IgD-negative memory B cell (primary cell): ENCODE measurements around the gene ANTKMT. TPM values are rescaled to one million over a fixed set of nuclear protein-coding genes. Genes with fewer than 3 reads are reported as not detected.

Source experiments
- H3K27ac Mint-ChIP-seq, 3 donors: one replicate each; pipeline ENCODE4 v1.8.0; 2020 to 2022; ENCODE audit warnings: mild to moderate bottlenecking in 3 of 3, mixed read lengths in 3 of 3, moderate library complexity in 1 of 3
- H3K27me3 Mint-ChIP-seq: one replicate; pipeline ENCODE4 v1.8.0; 2021; ENCODE audit warnings: mixed read lengths
- H3K36me3 Mint-ChIP-seq: one replicate; pipeline ENCODE4 v1.8.0; 2020; ENCODE audit warnings: mild to moderate bottlenecking, mixed read lengths
- H3K4me1 Mint-ChIP-seq, 3 donors: one replicate each; pipeline ENCODE4 v1.8.0; 2020 to 2022; ENCODE audit warnings: mixed read lengths in 3 of 3, mild to moderate bottlenecking in 1 of 3
- H3K4me3 Mint-ChIP-seq, 4 donors: one replicate each; pipeline ENCODE4 v1.8.0; 2020 to 2022; ENCODE audit warnings: mild to moderate bottlenecking in 4 of 4, mixed read lengths in 4 of 4, moderate library complexity in 3 of 4
- H3K9me3 Mint-ChIP-seq, 3 donors: one replicate each; pipeline ENCODE4 v1.8.0; 2020 to 2021; ENCODE audit warnings: mixed read lengths in 3 of 3, mild to moderate bottlenecking in 1 of 3
- polyA plus RNA-seq: library from polyadenylated mRNA; unstranded; fragments of 300-500 nt; fragmentation: Illumina TruSeq; gene quantifications from one replicate; pipeline ENCODE4 v1.2.3, GENCODE V29; 2021

Gene ANTKMT
- polyA plus RNA-seq, 1 donor from 2014 or later, result 84.7 TPM

DNA sequence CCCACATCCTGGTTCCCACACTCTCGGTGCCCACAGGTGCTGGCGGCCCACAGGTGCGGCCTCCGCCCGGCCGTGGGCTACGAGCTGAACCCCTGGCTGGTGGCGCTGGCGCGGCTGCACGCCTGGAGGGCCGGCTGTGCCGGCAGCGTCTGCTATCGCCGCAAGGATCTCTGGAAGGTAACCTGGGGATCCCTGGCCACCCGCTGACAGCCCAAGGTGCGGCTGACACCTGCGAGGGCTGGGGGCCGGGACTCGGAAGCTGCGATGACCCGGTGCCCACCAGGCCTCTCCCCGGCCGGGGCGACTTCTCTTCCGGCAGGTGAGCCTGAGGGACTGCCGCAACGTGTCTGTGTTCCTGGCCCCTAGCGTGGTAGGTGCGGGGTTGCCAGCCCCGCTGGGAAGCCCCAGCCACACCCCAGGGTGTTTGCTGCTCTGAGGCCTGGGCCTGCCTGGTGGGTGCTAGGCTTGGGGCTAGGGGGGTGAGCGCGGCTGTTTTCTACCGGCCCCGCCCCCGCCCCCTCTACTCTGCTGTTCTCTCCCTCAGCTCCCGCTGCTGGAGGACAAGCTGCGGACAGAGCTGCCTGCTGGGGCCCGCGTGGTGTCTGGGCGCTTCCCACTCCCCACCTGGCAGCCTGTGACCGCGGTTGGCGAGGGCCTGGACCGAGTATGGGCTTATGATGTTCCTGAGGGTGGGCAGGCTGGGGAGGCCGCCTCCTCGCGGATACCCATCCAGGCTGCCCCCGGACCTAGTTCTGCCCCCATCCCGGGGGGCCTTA lies 1.0 kb downstream of the ANTKMT start:
- Mint-ChIP-seq H3K27ac (peak overlapping the region in 2 of 3 donors; percentile 63 to 98), H3K4me3 (peak overlapping the region; percentile 30 to 81 (median 55)), H3K27me3 (no peaks in the 10 kb centered on the region), H3K4me1 (peaks cover 6 to 10% (median 6%) of the 10 kb centered on the region in 3 donors), H3K9me3 (no peaks in the 10 kb centered on the region), H3K36me3 (no peaks in the 10 kb centered on the region)

DNA sequence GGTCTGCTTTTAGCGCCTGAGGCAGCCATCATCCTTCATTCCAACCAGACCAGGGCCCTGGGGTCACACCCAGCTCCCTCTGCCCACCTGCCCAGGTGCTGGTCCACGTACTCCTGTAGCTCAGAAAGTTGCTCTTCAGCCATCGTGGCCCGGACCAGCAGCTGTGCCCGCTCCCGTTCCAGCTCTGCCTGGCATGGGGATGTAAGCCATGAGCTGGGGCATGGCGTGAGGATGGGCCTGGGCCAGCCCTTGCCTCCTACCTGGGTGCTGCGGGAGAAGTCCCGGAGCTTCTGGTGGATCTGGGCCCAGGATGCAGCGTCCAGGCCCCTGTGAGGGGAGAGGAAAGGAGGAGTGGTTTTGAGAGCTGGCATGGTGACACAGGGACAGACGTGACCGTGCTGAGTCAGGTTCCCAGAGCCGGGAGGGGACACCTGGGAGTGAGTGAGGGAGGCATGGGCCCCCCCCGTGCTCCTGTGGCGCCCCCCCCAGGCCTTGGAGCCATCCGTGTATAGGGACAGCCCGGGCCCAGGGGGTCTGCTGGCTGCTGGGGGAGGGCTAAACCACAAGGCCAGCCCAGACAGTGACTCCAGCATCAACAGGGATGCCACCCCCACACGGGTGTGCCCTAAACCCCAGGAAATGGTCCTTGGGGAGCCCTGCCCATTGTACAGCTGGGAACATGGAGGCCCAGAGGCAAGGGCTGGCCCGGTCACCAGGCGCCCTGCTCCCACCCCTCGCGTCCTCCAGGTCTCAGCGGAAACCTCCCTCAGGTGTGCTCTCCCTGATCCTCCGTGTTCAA lies 2.1 kb downstream of the ANTKMT start:
- H3K4me1 Mint-ChIP-seq, result peaks cover 6 to 10% (median 6%) of the 10 kb centered on the region in 3 donors
- no peaks in the 10 kb centered on the region for H3K27me3 Mint-ChIP-seq
- H3K4me3 Mint-ChIP-seq, result peak overlapping the region in 3 of 4 donors; percentile 45 to 81 (median 78)
- H3K36me3 Mint-ChIP-seq, result no peaks in the 10 kb centered on the region
- H3K9me3 Mint-ChIP-seq, result no peaks in the 10 kb centered on the region
- H3K27ac Mint-ChIP-seq, result peak overlapping the region; percentile 25 to 98 (median 59)

DNA sequence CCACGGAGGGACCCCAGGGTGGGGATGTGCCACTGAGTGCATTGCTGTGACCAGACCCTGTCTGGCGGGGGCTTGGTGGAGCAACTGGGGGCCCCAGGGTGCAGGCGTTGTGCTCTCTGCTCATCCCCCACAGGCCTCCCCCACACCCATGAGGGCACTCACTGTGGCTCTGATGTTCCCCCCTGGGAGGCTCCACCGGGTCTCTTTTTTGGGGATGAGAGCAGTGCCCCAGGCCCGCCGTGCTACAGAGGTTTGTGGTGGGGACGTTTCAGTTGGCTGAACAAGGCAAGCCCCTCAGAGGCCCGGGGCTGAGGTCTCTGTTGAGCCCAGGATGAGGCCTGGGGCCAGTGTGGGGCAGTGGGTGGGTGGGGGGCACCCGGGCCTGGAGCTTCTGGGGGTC lies 2.7 kb downstream of the ANTKMT start:
- H3K4me1 Mint-ChIP-seq, result peaks cover 6 to 10% (median 6%) of the 10 kb centered on the region in 3 donors
- H3K4me3 Mint-ChIP-seq, result peak overlapping the region in 2 of 4 donors; percentile 32 to 40
- H3K36me3 Mint-ChIP-seq, result no peaks in the 10 kb centered on the region
- peak overlapping the region in 1 of 3 donors; percentile 98 for H3K27ac Mint-ChIP-seq
- no peaks in the 10 kb centered on the region for H3K9me3 Mint-ChIP-seq
- no peaks in the 10 kb centered on the region for H3K27me3 Mint-ChIP-seq

DNA sequence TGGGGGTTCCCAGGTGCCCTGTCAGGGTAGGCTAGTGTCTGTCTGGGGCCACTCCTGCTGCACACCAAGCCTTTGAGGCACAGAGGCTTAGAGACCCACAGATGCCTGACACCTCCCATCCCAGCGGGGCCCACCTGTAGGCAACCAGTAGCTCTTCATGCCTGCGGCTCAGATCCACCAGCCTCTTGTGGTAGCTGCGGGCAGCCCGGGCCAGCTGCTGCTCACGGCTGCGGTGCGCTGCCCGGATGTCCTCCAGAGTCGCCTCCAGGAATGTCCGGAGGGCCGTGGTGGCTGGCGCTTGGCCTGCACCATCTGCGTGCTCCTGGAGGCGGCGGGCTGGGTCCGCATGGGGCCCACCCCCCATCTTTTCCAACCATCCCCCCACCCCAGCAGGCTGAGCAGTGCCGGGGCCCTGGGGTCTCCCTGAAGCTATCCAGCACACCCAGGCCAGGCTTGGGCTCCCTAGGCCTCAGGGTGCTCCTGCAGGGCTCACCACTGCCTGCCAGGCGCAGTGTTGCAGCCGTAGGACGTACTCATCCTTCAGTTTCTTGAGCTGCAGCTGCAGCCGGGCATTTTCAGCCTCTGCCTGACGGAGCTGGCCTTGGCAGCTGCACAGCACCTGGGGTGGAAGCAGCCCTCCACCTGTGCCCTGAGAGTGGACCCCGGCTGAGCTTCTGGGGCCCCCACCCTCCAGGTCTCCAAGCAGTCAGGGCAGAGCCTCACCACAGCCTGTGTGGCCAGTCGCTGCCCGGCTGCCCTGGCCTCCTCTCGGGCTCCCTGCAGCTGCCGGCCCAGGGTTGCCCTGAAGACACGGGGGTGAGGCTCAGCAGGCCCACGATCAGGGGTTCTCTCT lies 3.5 kb downstream of the ANTKMT start:
- Mint-ChIP-seq H3K4me3 (peak overlapping the region in 1 of 4 donors; percentile 40), H3K9me3 (no peaks in the 10 kb centered on the region), H3K27me3 (no peaks in the 10 kb centered on the region), H3K36me3 (no peaks in the 10 kb centered on the region), H3K27ac (peak overlapping the region in 2 of 3 donors; percentile 63 to 98), H3K4me1 (peaks cover 5 to 8% (median 6%) of the 10 kb centered on the region in 3 donors)

DNA sequence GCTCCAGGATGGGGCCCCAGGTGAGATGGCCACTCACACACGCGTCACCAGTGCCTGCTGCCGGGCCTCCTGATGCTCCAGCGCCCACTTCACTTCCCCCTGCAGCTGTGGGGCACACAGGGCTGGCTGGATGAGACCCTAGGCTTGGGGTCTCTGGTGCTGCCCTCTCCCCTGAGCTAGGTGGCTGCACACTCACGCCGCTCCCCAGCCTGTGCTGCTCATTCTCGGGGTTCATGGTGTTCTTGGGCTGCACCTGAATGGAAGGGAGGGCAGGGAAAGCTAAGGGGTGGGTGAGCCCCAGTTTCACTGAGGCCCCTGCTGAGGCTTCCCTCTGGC lies 4.1 kb downstream of the ANTKMT start:
- H3K4me3 Mint-ChIP-seq, result peak overlapping the region in 1 of 4 donors; percentile 97
- no peaks in the 10 kb centered on the region for H3K9me3 Mint-ChIP-seq
- peaks cover 3 to 6% (median 4%) of the 10 kb centered on the region in 3 donors for H3K4me1 Mint-ChIP-seq
- peak overlapping the region in 1 of 3 donors; percentile 98 for H3K27ac Mint-ChIP-seq
- H3K36me3 Mint-ChIP-seq, result no peaks in the 10 kb centered on the region
- no peaks in the 10 kb centered on the region for H3K27me3 Mint-ChIP-seq

DNA sequence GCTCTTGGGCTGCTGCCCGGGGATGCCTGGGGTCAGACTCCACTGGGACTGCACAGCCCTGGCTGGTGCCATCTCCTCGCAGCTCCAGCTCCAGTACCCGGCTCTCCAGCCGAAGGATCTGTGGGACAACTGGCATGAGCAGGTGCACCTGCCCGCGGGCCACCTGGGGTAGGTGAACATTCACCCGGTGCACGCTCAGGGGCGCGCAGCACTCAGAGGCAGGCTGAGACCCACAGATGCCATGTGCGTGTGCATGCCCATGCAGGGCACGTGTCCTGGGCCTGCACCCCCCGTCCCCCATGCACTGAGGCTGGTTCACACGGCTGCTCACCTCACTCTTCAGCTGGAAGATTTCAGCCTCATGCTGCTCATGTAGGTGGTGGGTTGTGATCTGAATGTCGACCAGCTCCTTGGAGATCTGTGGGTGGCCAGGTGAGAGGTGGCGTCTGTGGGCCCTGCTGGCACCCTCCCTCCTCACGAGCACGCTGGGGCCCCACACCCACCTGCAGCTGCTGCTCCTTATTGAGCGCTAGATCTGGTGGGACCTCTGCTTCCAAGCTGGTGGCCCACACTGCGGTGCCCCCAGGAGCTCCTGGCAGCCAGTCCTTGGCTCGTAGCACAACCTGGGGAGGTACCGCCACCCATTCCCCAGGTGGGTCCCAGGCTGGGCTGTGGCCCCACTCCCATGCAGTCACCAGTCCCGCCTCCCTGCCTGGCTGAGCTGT lies 4.7 kb downstream of the ANTKMT start:
- Mint-ChIP-seq H3K27me3 (no peaks in the 10 kb centered on the region), H3K4me3 (peak overlapping the region in 3 of 4 donors; percentile 41 to 97 (median 60)), H3K36me3 (no peaks in the 10 kb centered on the region), H3K9me3 (no peaks in the 10 kb centered on the region), H3K4me1 (peaks cover 0 to 2% (median 0%) of the 10 kb centered on the region in 3 donors), H3K27ac (peak overlapping the region in 2 of 3 donors; percentile 73 to 98)

DNA sequence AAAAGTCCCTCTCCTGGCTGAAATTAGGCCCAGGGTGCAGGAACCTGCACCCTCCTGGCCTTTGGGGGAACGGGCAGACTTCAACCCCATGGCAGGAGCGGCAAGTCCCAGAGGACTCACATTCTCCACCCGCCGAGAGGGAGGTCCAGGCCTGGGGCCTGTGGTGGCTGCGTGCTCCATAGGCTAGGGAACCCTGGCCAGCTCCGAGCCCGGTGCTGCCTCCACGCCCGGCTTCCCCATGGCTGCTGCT lies 5.2 kb downstream of the ANTKMT start:
- Mint-ChIP-seq H3K4me1 (peaks cover 0 to 2% (median 0%) of the 10 kb centered on the region in 3 donors), H3K9me3 (no peaks in the 10 kb centered on the region), H3K27me3 (no peaks in the 10 kb centered on the region), H3K36me3 (no peaks in the 10 kb centered on the region), H3K4me3 (peak overlapping the region in 3 of 4 donors; percentile 79 to 97 (median 85)), H3K27ac (peak overlapping the region in 2 of 3 donors; percentile 91 to 98)

DNA sequence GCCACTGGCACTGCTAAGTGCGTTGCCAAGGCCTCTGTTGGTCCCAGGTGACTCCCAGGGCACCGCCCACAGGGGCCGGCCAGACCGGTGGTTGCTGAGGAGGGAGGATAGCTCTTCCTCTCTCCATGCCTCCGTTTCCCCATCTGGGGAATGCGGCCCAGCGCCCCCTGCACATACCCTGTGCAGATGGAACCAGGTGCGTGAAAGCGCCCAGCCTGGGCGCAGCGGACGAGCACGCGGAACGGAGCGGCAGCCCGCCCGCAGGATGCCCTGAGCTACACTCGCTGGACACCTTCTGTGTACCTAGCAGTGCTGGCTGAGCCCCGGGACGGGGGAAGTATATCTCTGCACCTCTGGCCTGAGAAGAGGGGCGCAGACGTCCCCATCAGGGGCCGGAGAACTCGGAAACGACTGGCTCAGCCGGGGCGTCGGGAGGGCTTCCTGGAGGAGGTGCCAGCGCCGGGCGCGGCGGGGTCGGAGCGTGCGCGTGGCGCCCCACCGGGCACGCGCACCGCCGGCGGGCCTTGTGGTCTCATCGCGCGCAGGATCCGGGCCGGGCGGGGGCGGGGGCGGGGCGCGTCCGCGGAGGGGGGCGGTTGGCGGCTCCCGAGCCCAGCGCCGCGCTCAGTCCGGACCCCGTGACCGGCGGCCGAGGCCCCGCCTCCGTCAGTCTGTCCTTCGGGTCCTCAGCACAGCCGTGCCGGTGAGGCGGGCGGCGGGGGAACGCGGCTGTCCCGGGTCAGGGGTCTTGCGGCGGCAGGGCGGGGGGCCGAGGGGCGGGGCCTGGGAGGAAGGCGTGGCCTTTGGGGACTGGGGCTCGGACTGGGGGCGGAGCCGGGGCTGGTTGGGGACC lies 5.7 kb downstream of the ANTKMT start, which contains the start of the genes CCDC78 and HAGHL:
TSS of gene CCDC78 (minus strand) at position 6 of the 853 bp plus-strand sequence. CDS start 76 bp downstream, outside the sequence.
TSS of gene HAGHL (plus strand) at position 669 of the 853 bp plus-strand sequence. CDS start 404 bp downstream, outside the sequence.
- peak within 1 kb of the TSS; percentile 79 to 97 (median 90) for H3K4me3 Mint-ChIP-seq
- H3K27me3 Mint-ChIP-seq, result no peaks in the 10 kb centered on the region
- H3K9me3 Mint-ChIP-seq, result no peaks in the 10 kb centered on the region
- peak within 1 kb of the TSS; percentile 78 to 98 (median 91) for H3K27ac Mint-ChIP-seq
- H3K36me3 Mint-ChIP-seq, result no peaks in the 10 kb centered on the region
- H3K4me1 Mint-ChIP-seq, result peaks cover 0 to 2% (median 0%) of the 10 kb centered on the region in 3 donors

DNA sequence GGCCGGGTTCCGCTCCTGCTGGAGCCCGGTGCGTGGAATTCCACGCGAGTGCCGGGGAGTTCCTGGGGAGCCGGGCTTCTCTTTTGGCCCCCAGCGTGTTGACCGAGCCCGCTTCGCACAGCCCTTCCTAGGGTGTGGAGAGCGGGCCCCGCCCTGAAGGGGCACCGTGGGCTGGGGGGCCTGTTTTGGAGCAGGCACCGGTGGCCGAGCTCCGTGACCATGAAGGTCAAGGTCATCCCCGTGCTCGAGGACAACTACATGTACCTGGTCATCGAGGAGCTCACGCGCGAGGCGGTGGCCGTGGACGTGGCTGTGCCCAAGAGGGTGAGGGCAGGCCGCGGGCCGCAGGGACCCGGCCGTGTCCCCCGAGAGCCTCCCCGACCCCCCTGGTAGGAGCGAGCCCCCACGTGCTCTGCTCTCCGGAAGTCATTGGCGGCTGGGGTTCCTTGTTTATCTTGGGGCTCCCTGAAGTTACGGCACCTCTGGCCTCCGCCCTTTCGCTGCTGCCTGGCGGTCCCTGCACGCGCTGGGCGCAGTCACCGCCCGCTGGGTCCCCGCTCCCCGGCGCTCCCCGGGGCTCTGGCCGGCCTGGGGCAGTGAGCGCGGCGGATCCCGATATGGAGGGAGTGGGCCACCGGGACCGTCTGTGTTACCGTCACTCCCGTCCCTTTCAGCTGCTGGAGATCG lies 6.5 kb downstream of the ANTKMT start:
- Mint-ChIP-seq H3K27ac (peak overlapping the region in 2 of 3 donors; percentile 39 to 71), H3K9me3 (no peaks in the 10 kb centered on the region), H3K4me3 (peak overlapping the region; percentile 63 to 76 (median 68))

DNA sequence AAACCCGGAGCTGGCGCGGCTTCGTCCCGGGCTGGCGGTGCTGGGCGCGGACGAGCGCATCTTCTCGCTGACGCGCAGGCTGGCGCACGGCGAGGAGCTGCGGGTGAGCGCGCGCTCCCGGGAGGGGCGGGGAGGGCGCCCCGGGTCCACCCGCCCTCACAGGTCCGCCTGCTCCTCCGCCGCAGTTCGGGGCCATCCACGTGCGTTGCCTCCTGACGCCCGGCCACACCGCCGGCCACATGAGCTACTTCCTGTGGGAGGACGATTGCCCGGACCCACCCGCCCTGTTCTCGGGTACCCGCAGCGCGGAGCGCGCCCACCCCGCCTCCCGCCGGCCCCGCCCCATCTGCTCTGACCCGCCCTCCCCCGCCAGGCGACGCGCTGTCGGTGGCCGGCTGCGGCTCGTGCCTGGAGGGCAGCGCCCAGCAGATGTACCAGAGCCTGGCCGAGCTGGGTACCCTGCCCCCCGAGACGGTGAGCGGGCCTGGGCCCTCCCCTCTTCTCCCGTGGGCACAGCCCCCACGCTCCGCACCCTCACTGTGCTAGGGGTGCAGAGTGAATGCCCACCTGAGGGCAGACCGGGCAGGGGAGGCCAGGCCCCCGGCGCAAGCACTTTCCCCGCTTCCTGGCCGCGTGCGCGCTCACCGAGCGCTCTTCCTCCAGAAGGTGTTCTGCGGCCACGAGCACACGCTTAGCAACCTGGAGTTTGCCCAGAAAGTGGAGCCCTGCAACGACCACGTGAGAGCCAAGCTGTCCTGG lies 7.4 kb downstream of the ANTKMT start:
- Mint-ChIP-seq H3K4me3 (peak overlapping the region in 3 of 4 donors; percentile 9 to 67 (median 57)), H3K36me3 (no peaks in the 10 kb centered on the region), H3K27ac (peak overlapping the region in 2 of 3 donors; percentile 59 to 71), H3K27me3 (no peaks in the 10 kb centered on the region), H3K4me1 (peaks cover 0 to 2% (median 0%) of the 10 kb centered on the region in 3 donors), H3K9me3 (no peaks in the 10 kb centered on the region)

More for the DNA sequence above, 6.5 kb downstream of the ANTKMT start:
- Mint-ChIP-seq H3K27me3 (no peaks in the 10 kb centered on the region), H3K4me1 (peaks cover 0 to 2% (median 0%) of the 10 kb centered on the region in 3 donors), H3K36me3 (no peaks in the 10 kb centered on the region)

DNA sequence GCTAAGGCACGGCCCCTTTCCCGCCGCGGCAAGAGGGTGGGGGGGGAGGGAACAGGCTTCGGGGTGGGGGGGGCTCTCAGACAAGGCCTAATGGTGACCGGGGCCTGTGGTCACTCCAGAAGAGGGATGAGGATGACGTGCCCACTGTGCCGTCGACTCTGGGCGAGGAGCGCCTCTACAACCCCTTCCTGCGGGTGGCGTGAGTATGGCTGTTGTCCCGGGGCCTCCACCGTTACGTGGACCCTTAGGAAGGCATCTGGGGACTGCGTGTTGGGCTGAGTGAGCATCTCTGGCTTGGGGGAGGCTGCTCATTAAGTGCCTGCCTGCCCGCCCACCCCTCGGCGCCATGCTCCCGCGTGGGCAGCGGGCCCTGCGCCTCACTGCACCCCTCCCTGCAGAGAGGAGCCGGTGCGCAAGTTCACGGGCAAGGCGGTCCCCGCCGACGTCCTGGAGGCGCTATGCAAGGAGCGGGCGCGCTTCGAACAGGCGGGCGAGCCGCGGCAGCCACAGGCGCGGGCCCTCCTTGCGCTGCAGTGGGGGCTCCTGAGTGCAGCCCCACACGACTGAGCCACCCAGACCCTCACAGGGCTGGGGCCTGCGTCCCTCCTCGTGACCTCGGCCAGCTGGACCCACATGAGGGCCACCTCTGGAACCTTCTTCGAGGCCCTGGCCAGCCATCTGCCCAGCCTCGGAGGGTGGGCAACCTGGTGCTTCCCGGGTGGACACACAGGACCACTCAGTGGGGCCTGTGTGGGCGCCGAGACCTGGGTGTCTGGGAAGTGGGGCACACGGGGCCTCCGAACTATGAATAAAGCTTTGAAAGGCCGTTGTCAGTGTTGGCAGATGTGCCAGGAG lies 8.2 kb downstream of the ANTKMT start:
- Mint-ChIP-seq H3K27me3 (no peaks in the 10 kb centered on the region), H3K4me3 (peak overlapping the region in 3 of 4 donors; percentile 45 to 67 (median 51)), H3K36me3 (no peaks in the 10 kb centered on the region), H3K4me1 (peaks cover 0 to 2% (median 0%) of the 10 kb centered on the region in 3 donors), H3K9me3 (no peaks in the 10 kb centered on the region), H3K27ac (peak overlapping the region in 2 of 3 donors; percentile 59 to 60)
